NCI-H2171 treated with DMSO at 0.1 percent for 48 hours (cell line): Measurements from ENCODE around the gene ATP10A.
"Not testable (repeated sequence)": the region's sequence is repeated elsewhere in the genome, so short reads cannot be mapped to it uniquely, and the experiment has no call there.

Experiments used
- DNase-seq: peaks from one replicate; lab custom pipeline; 2025; lab: John Stamatoyannopoulos, UW

Gene ATP10A

GRCh38 chr15:25658560-25658959 is 204.6 kb downstream of the ATP10A start:
- no peak for DNase-seq

GRCh38 chr15:25655207-25655948 is 207.7 kb downstream of the ATP10A start:
- no peak for DNase-seq

GRCh38 chr15:25653371-25653770 is 209.8 kb downstream of the ATP10A start:
- no peak for DNase-seq

GRCh38 chr15:25652704-25653103 is 210.4 kb downstream of the ATP10A start:
- DNase-seq, result no peak

- no peak for DNase-seq
These were observed 213.7 kb downstream of the ATP10A start for GRCh38 chr15:25649390-25649789.

- no peak for DNase-seq
These were observed 220.0 kb downstream of the ATP10A start for GRCh38 chr15:25643120-25643519.

GRCh38 chr15:25641762-25642161 is 221.4 kb downstream of the ATP10A start:
- DNase-seq, result no peak

- no peak for DNase-seq
These were observed 221.8 kb downstream of the ATP10A start for GRCh38 chr15:25641361-25641760.

- not testable (repeated sequence) for DNase-seq
These were observed 222.2 kb downstream of the ATP10A start for GRCh38 chr15:25640959-25641358.

GRCh38 chr15:25640381-25640780 is 222.7 kb downstream of the ATP10A start:
- no peak for DNase-seq

GRCh38 chr15:25636486-25636885 is 226.6 kb downstream of the ATP10A start:
- DNase-seq, result not testable (repeated sequence)

GRCh38 chr15:25635191-25635590 is 227.9 kb downstream of the ATP10A start:
- DNase-seq, result no peak

- DNase-seq, result no peak
These were observed 229.3 kb downstream of the ATP10A start for GRCh38 chr15:25633862-25634261.

GRCh38 chr15:25631971-25632370 is 231.2 kb downstream of the ATP10A start:
- no peak for DNase-seq
